Prostate gland (tissue), 2 donors: ENCODE data around the gene RABGAP1L.

Source experiments
- POLR2A ChIP-seq: fragments of 450-650 bp; IDR thresholded peaks from one replicate; pipeline ENCODE4 v1.6.1; 2016; ENCODE audit warnings: antibody characterized with exemption, mild to moderate bottlenecking
- POLR2AphosphoS5 ChIP-seq: sonication (generic); formaldehyde crosslinking; IDR thresholded peaks from one replicate; pipeline ENCODE4 v1.6.1; 2017; ENCODE audit warnings: antibody characterized with exemption
- TF ChIP-seq, protein P1 (sequence below), 4 experiments: fragments of 200-600 bp in 2 of 4; fragments of 450-650 bp in 2 of 4; sonication (generic) in 2 of 4; IDR thresholded peaks; 1 replicate in 3 of 4; 2 replicates in 1 of 4; pipeline ENCODE4 v1.5.1; 2016 to 2019; ENCODE audit warnings: antibody characterized with exemption in 4 of 4, mild to moderate bottlenecking in 2 of 4, moderate library complexity in 2 of 4

DNA sequence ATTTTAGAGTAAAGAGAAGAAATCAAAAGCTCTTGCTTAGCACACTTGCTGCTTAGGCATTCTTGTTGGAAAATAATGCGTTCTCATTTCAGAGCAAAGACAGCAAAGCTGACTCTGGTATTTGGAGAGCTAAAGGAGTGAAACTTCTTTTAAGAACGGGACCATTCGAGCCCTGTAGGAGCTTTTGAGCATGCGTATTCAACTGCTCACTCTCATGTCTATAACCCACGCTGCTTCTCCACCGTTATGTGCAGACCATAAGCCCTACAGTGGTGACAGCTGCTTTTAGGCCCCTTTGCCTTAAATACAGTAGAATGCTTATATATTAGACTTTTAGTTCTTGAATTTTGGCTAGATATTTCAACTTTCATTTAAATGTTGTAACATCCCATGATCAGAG lies 626.2 kb downstream of the RABGAP1L start:
- TF ChIP-seq, protein P1, sequence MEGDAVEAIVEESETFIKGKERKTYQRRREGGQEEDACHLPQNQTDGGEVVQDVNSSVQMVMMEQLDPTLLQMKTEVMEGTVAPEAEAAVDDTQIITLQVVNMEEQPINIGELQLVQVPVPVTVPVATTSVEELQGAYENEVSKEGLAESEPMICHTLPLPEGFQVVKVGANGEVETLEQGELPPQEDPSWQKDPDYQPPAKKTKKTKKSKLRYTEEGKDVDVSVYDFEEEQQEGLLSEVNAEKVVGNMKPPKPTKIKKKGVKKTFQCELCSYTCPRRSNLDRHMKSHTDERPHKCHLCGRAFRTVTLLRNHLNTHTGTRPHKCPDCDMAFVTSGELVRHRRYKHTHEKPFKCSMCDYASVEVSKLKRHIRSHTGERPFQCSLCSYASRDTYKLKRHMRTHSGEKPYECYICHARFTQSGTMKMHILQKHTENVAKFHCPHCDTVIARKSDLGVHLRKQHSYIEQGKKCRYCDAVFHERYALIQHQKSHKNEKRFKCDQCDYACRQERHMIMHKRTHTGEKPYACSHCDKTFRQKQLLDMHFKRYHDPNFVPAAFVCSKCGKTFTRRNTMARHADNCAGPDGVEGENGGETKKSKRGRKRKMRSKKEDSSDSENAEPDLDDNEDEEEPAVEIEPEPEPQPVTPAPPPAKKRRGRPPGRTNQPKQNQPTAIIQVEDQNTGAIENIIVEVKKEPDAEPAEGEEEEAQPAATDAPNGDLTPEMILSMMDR (IDR thresholded peaks at IDR 0.05) = no peak
- no peak for TF ChIP-seq POLR2AphosphoS5
- no peak for TF ChIP-seq POLR2A
